K562 (cell line): ENCODE measurements around the gene SIGLEC6. TPM values are rescaled to one million over a fixed set of nuclear protein-coding genes. Genes with fewer than 3 reads are reported as not detected.
A peak's percentile ranks its signal among the peaks of the same experiment; 100 is the strongest.

Experiments
- CBX2 ChIP-seq: fragments of 200-600 bp; sonication (generic); IDR thresholded peaks from one replicate; pipeline ENCODE4 v1.6.1; 2012; ENCODE audit warnings: mild to moderate bottlenecking, low read length, inconsistent platforms; ENCODE audit not compliant: insufficient read depth, poor library complexity, severe bottlenecking
- GTF3C2 ChIP-seq: IDR thresholded peaks from 3 replicates; pipeline ENCODE4 v1.6.1; 2011; ENCODE audit warnings: borderline replicate concordance, mild to moderate bottlenecking, moderate library complexity; ENCODE audit not compliant: insufficient read length; ENCODE audit errors: extremely low read depth
- KDM1A ChIP-seq, 2 experiments: fragments of 450-650 bp; IDR thresholded peaks; 2 replicates each; pipeline ENCODE4 v1.6.1; 2016; ENCODE audit warnings: mild to moderate bottlenecking in 2 of 2
- NFE2 ChIP-seq: IDR thresholded peaks from 2 replicates; pipeline ENCODE4 v1.6.1; 2014; ENCODE audit warnings: antibody characterized with exemption, low read depth
- POLR3A ChIP-seq: IDR thresholded peaks from 2 replicates; pipeline ENCODE4 v1.6.1; 2011; ENCODE audit warnings: borderline replicate concordance, mild to moderate bottlenecking, moderate library complexity; ENCODE audit not compliant: insufficient read length, insufficient read depth; ENCODE audit errors: extremely low read depth
- PYGO2 ChIP-seq: fragments of 450-650 bp; IDR thresholded peaks from 2 replicates; pipeline ENCODE4 v1.6.1; 2016; ENCODE audit warnings: mild to moderate bottlenecking, missing genetic modification characterization, moderate library complexity, missing compliant biosample characterization
- RBM14 ChIP-seq: fragments of 200-400 bp; formaldehyde crosslinking; IDR thresholded peaks from 2 replicates; pipeline ENCODE4 v1.6.1; 2018; ENCODE audit warnings: low read depth, mild to moderate bottlenecking, low read length, moderate library complexity, borderline replicate concordance; ENCODE audit not compliant: insufficient read depth
- SP1 ChIP-seq: sonication (generic); formaldehyde crosslinking; IDR thresholded peaks from 2 replicates; pipeline ENCODE4 v1.8.1; 2022; ENCODE audit warnings: mild to moderate bottlenecking, missing genetic modification reagents
- SRSF1 ChIP-seq: fragments of 200-400 bp; formaldehyde crosslinking; IDR thresholded peaks from 2 replicates; pipeline ENCODE4 v1.6.1; 2017; ENCODE audit warnings: mild to moderate bottlenecking, low read depth, low read length, moderate library complexity
- STAT6 ChIP-seq: sonication (generic); formaldehyde crosslinking; IDR thresholded peaks from 2 replicates; pipeline ENCODE4 v1.8.1; 2023; ENCODE audit warnings: mild to moderate bottlenecking, missing genetic modification reagents
- TEAD4 ChIP-seq, 2 experiments: sonication (generic) in 1 of 2; formaldehyde crosslinking in 1 of 2; IDR thresholded peaks; 2 replicates each; pipeline versions ENCODE4 v1.6.1 to v1.8.0; 2012 to 2022; ENCODE audit warnings: borderline replicate concordance in 1 of 2, inconsistent platforms in 1 of 2, low read length in 1 of 2, mild to moderate bottlenecking in 1 of 2, missing genetic modification reagents in 1 of 2
- ZBTB9 ChIP-seq: fragments of 450-650 bp; formaldehyde crosslinking; IDR thresholded peaks from 2 replicates; pipeline ENCODE4 v1.4.0; 2020; ENCODE audit warnings: mild to moderate bottlenecking, moderate library complexity
- ZFPM2 ChIP-seq: fragments of 250-450 bp; sonication (Bioruptor Pico); IDR thresholded peaks from 2 replicates; pipeline ENCODE4 v1.5.1; 2022; ENCODE audit warnings: mild to moderate bottlenecking
- ZNF511 ChIP-seq: sonication (generic); formaldehyde crosslinking; IDR thresholded peaks from 2 replicates; pipeline ENCODE4 v1.8.0; 2022; ENCODE audit warnings: mild to moderate bottlenecking, missing genetic modification reagents
- polyA plus RNA-seq, 8 experiments: library from polyadenylated mRNA; depleted of rRNA in 4 of 8; stranded (reverse) in 5 of 8; unstranded in 3 of 8; fragments of >200 nt; fragmentation: Nextera tagmentation in 2 of 8; fragmentation: Illumina TruSeq in 1 of 8; extraction: Ambion mirVana in 2 of 8; extraction: Trizol in 1 of 8; gene quantifications; 2 replicates each; pipeline versions ENCODE4 v1.2.1 to v1.2.3, GENCODE V29; 2011 to 2014; ENCODE audit warnings: inconsistent platforms in 1 of 8, missing spikeins in 1 of 8
- total RNA-seq, 7 experiments: library from RNA; depleted of rRNA in 6 of 7; stranded (reverse); fragments of >200 nt in 6 of 7; fragmentation: Illumina TruSeq in 2 of 7; extraction: Trizol in 2 of 7; gene quantifications; 2 replicates each; pipeline versions ENCODE4 v1.2.1 to v1.2.3, GENCODE V29; 2011 to 2021; ENCODE audit warnings: low replicate concordance in 1 of 7
- TF ChIP-seq, protein P1 (sequence below): sonication (generic); formaldehyde crosslinking; IDR thresholded peaks from 2 replicates; pipeline ENCODE4 v1.8.1; 2023; ENCODE audit warnings: mild to moderate bottlenecking, missing genetic modification reagents

SIGLEC6 gene
- total and polyA plus RNA-seq, 9 of the 15 experiments (the other 6 are each of a cell fraction or from before 2014, with no cell fraction given): 0.03 to 17.5 (median 0.71) TPM

- TF ChIP-seq, protein P1, sequence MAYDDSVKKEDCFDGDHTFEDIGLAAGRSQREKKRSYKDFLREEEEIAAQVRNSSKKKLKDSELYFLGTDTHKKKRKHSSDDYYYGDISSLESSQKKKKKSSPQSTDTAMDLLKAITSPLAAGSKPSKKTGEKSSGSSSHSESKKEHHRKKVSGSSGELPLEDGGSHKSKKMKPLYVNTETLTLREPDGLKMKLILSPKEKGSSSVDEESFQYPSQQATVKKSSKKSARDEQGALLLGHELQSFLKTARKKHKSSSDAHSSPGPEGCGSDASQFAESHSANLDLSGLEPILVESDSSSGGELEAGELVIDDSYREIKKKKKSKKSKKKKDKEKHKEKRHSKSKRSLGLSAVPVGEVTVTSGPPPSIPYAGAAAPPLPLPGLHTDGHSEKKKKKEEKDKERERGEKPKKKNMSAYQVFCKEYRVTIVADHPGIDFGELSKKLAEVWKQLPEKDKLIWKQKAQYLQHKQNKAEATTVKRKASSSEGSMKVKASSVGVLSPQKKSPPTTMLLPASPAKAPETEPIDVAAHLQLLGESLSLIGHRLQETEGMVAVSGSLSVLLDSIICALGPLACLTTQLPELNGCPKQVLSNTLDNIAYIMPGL (CRISPR knock-in tag): peak; percentile 78
- TF ChIP-seq GTF3C2: no peak
- peak; percentile 22 to 79; a peak in 3 of 4 replicates for TF ChIP-seq KDM1A (IDR thresholded peaks at IDR 0.05)
- peak; percentile 59; the same call in 1 of the 2 replicates for TF ChIP-seq TEAD4 (IDR thresholded peaks at IDR 0.05; ENCODE audit: low read length)
- no peak for TF ChIP-seq TEAD4 (CRISPR knock-in tag; IDR thresholded peaks at IDR 0.05; ENCODE audit: borderline replicate concordance)
- TF ChIP-seq CBX2: no peak
- TF ChIP-seq RBM14: no peak
- no peak for TF ChIP-seq STAT6 (CRISPR knock-in tag)
- peak; percentile 80; the same call in 1 of the 2 replicates for TF ChIP-seq SP1 (CRISPR knock-in tag)
- no peak for TF ChIP-seq PYGO2
- TF ChIP-seq SRSF1: no peak
- no peak for TF ChIP-seq ZFPM2 (CRISPR knock-in tag)
- TF ChIP-seq POLR3A: no peak
- TF ChIP-seq ZNF511: peak; percentile 99
- TF ChIP-seq ZBTB9 (CRISPR knock-in tag): peak; percentile 78
- TF ChIP-seq NFE2: peak; percentile 86
These were observed 21.7 kb upstream of the SIGLEC6 start (continued) for GRCh38 chr19:51552996-51553725.
